SKM-1 treated with dmso at 0.1 percent for 144 hours (cell line): ENCODE data around the gene MAP4.

Experiments
- DNase-seq: peaks from one replicate; lab custom pipeline; 2025; ENCODE audit not compliant: unreplicated experiment; lab: John Stamatoyannopoulos, UW

MAP4 gene

DNA sequence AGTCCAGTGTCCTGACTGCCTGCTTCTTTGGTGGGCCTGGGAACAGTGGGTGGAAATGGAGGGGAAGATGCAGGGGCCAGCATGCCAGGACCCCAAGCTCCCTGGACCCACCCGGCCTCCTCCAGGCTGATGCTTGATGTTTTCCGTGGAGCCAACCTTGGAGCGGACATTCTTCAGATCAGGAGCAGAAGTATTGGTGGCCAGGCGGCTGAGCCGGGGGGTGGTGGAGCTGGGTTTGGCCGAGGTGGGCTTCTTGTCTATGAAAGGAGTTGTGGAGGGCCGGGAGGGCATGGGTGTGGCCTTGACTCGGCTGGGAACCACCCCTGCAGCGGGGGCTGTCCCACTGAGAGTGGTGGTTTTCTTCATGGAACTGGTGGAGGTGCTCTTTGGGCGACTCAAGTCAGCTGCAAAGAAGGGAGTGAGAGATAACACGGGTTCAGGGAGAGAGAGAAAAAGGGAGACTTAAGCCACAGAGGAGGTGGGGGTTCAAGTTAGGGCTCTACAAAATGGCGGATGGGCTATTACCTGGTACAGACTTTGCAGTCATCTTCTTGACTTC lies 145.4 kb downstream of the MAP4 start:
- no peak for DNase-seq

GRCh38 chr3:47870156-47870555 lies 146.1 kb downstream of the MAP4 start:
- no peak for DNase-seq

DNA sequence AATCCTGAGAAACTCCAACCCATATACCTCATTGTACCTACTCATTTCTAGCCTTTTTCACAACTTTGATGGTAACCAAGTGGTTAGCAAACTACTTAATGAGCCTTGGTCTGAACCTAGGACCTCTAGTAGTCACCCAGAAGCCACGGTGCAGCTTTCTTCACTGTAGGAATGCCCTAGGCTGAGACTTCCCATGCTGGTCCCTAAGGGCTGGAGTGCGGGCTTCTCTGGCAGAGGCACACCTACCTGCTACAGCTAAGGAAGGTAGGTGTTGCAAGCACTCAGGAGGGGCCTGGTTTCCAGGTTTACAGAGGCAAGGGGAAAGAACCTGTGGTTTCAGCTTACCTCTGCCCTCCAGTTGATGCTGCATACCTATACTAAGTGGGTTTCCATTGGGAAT lies 147.9 kb downstream of the MAP4 start:
- DNase-seq: no peak

- DNase-seq: no peak
These were observed 148.7 kb downstream of the MAP4 start for GRCh38 chr3:47867451-47868044.

DNA sequence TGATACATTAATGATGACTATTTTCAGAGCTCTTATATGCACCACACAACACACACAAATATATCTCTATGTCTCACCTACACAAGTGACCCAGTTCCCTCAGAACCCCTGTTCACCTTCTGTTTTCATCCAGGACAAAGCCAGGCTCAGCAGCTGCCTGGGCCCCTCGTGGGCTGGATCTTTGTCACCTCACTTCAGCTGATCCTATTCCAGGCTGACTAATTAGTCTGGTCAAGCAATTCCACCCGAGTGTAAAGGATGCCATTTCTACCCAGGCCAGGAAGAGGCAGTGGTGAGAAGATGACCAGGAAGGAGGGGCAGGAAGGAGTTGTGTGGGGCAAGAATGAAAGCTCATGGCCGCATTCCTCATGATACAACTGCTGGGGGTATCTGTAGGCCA lies 151.0 kb downstream of the MAP4 start:
- no peak for DNase-seq

- no peak for DNase-seq
These were observed 152.7 kb downstream of the MAP4 start for GRCh38 chr3:47863391-47864128.

- DNase-seq: no peak
These were observed 156.1 kb downstream of the MAP4 start for GRCh38 chr3:47859956-47860605.

DNA sequence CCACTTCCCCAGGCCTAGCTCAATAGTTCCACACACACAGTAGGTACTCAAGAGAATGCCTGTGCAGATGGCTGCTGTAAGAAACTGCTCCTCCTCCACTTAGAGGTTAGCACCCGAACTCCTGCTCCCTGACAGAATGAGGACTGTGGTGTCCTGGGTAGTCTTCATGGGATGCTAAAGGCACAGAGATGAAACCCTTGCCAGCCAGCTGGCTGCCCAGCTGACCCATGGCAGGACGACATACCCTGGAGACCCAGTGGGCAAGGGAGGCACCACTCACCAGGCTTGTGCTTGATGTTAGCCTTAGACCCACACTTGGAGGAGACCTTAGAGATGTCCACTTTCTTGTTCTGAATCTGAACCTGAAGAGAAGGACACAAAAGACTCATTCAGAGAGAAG lies 159.1 kb downstream of the MAP4 start:
- DNase-seq: no peak

DNA sequence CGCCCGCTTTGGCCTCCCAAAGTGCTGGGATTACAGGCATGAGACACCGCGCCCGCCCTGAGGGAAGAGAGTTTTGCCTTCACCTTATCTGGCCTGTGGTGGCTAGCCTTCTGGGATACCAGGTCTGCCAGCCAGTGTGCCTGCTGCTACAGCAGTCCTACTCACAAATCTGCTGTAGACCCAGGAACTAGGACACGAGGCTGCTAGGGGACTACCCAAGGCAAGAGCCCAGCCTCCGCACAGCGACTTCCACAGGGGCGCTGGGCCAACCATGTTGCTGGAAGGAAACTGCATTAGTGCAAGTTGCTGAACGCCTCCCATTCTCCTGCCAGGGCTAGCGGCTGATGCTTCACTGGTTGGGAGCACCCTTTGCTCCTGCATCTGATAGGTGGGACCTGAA lies 159.5 kb downstream of the MAP4 start:
- DNase-seq: no peak

- DNase-seq: no peak
These were observed 160.5 kb downstream of the MAP4 start for GRCh38 chr3:47855461-47856383.

GRCh38 chr3:47854720-47855455 lies 161.3 kb downstream of the MAP4 start:
- DNase-seq: no peak

- DNase-seq: no peak
These were observed 161.9 kb downstream of the MAP4 start for GRCh38 chr3:47854267-47854666.

- no peak for DNase-seq
These were observed 163.3 kb downstream of the MAP4 start for GRCh38 chr3:47852604-47853602.

- DNase-seq: no peak
These were observed 164.2 kb downstream of the MAP4 start for GRCh38 chr3:47851888-47852603.

GRCh38 chr3:47850564-47851410 lies 165.4 kb downstream of the MAP4 start:
- DNase-seq: no peak

DNA sequence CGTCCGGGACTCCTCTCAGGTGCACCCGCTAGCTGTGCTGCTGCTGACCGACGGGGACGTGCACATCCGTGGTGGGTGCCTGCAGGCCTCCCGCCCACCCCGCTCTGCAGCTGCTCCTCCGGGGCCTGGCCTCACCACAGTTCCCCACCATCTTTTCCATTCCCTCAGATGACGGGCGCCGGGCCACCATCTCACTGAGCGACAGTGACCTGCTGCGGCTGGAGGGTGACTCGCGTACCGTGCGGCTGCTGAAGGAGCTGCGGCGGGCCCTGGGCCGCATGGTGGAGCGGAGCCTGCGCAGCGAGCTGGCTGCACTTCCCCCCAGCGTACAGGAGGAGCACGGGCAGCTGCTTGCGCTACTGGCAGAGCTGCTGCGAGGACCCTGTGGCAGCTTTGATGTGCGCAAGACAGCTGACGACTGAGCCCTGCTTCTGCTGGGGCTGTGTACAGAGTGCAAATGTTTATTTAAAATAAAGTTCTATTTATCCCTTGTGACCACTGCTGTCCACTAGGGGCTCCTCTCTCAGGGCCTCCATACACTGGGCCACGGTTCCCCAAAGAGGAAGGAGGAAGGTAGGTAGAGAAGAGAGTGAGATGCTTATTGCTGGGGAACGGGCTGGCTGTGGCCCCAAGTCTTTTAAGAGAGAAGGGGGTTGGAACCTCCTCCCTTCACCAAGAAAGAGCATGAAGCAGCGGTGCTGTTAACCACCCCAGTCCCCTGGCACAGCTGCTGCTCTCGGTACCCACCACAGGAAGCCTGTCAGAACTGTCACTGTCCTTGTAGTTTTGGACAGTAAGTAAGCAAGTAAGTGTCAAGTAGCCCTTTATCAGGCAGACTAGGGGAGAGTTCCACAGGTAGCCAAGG lies 166.3 kb downstream of the MAP4 start:
- peak; percentile 46 for DNase-seq
